Right lobe of liver (tissue), 4 donors: ENCODE results near the gene FAAH.

Source experiments
- POLR2A ChIP-seq: fragments of 450-650 bp; IDR thresholded peaks from one replicate; pipeline ENCODE4 v1.6.1; 2017; ENCODE audit warnings: antibody characterized with exemption, mild to moderate bottlenecking
- TF ChIP-seq, protein P1 (sequence below), 4 donors: fragments of 200-600 bp in 3 of 4; fragments of 450-650 bp in 1 of 4; IDR thresholded peaks; one replicate each; pipeline versions ENCODE4 v1.5.1 to v1.8.0; 2016 to 2022; ENCODE audit warnings: antibody characterized with exemption in 4 of 4, mild to moderate bottlenecking in 2 of 4
- donor health status: DM: no; HTN: no; CAD: no.
- donor health status: DM: no; HTN: no; CAD: no.
- donor health status: DM: no; HTN: yes; CAD: no.

DNA sequence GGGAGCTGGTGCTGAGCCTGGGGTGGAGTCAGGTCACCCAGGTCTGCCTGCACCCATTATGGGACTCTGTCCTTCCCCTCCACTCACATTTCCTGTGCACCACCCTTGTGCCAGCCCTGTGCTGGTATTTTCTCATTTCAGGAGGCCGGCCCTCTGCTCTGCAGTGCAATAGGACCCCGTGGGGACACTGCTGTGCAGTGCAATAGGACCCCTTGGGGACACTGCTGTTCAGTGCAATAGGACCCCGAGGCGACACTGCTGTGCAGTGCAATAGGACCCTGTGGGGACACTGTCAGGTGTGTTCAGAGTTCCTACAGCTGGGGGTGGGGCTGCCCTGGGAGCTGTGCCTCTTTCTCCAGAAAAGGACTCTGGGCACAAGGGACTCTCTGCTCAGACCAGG is 59.3 kb downstream of the FAAH start:
- TF ChIP-seq, protein P1, sequence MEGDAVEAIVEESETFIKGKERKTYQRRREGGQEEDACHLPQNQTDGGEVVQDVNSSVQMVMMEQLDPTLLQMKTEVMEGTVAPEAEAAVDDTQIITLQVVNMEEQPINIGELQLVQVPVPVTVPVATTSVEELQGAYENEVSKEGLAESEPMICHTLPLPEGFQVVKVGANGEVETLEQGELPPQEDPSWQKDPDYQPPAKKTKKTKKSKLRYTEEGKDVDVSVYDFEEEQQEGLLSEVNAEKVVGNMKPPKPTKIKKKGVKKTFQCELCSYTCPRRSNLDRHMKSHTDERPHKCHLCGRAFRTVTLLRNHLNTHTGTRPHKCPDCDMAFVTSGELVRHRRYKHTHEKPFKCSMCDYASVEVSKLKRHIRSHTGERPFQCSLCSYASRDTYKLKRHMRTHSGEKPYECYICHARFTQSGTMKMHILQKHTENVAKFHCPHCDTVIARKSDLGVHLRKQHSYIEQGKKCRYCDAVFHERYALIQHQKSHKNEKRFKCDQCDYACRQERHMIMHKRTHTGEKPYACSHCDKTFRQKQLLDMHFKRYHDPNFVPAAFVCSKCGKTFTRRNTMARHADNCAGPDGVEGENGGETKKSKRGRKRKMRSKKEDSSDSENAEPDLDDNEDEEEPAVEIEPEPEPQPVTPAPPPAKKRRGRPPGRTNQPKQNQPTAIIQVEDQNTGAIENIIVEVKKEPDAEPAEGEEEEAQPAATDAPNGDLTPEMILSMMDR (IDR thresholded peaks at IDR 0.05): no peak
- TF ChIP-seq POLR2A: no peak
